Activated CD4-positive, alpha-beta T cell treated with anti-CD3 and anti-CD28 coated beads for 1 hour (primary cell): ENCODE results near the gene LDLRAP1.

Experiments
- DNase-seq: peaks from one replicate; pipeline ENCODE4 v3.0.0-alpha.2; 2020

Gene LDLRAP1

DNA sequence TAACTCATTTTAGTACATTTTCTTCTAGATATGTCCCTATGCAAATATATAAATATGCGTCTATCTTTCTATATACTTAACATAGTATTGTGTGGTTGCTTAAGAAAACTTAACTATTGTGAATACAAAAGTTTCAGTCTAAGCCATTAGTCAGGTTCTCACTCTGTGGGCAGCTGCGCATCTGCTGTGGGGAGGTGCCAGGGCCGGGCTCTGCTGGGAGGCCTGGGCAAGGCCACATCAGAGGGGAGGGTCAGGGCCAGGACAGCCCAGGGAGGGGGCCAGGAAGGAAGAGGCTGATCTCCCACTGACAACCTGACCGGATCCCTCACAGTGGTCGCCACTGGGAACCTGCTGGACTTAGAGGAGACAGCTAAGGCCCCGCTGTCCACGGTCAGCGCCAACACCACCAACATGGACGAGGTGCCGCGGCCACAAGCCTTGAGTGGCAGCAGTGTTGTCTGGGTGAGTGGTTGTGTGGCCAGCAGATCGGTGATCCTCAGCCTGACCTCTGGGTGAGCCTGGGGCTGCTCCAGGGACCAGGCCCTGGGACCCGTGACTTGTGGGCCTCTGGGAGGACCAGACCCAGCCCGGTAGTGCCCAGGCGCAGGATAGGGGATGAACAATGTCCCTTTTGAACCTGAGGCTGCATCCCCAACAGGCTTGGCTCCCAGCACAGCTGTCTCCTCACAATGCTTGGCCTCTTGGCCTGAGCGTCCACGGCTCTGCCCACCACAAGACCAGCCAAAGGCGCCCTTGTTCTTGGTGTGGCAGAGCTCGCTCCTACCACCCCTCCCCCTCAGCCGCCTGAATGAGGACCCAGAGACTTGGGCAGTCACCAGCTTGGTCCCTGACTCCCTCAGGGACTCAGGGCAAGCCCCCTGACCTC, 20.2 kb downstream of the LDLRAP1 start:
- DNase-seq, result no peak

DNA sequence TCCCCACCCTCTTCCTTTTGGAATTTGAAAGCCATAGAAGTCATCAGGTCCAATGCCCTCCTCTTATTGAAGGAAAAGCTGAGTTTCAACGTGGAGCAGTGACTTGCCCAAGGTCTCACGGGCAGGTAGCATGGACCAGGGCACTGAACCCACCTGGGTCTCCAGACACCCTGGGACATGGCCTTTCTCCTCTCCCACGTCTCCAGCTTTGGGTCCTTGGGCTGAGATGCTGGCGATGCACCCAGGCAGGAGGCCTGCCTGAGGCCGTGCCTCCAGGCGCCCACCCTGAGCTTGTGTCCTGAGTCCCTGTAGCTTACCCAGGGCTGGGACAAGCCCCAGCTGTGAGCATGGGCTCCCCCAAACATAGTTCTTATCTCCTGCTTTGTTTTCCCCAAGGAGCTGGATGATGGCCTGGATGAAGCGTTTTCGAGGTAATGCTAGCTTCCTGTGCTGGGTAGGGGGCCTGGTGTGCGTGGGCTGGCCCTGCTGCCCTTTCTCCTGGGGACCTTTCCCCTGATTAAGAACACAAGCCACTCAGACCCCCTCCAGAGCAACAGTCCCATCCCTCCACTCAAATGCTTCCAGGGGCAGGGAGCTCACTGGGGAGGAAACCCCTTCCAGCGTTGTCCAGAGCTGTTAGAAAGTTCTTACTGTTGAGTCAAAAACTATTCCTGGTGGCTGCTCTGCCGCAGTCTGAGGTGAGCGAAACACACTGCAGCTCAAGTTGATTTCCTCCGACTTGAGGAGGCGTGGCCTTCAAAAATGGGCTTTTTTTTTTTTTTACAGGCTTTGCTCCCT, 21.6 kb downstream of the LDLRAP1 start:
- no peak for DNase-seq

DNA sequence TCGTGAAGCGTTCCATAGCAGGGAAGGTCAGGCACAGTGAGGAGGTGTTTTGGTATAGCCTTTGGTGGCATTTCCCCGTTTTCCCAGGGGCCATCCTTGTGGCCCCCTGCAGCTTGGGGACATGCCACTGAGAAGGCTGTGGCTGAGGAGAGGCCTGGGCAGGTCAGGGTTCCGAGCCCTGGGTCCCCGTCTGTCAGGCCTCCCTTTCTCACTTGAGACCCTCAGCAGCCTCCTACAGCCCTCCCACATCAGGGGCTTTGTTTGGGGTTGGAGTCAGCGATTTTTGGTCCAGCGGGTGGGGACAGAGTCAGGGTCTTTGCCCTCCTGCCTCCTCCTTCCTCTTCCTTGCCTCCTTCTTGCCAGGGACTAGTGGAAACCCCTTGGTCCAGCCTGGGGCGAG, 22.2 kb downstream of the LDLRAP1 start:
- no peak for DNase-seq

DNA sequence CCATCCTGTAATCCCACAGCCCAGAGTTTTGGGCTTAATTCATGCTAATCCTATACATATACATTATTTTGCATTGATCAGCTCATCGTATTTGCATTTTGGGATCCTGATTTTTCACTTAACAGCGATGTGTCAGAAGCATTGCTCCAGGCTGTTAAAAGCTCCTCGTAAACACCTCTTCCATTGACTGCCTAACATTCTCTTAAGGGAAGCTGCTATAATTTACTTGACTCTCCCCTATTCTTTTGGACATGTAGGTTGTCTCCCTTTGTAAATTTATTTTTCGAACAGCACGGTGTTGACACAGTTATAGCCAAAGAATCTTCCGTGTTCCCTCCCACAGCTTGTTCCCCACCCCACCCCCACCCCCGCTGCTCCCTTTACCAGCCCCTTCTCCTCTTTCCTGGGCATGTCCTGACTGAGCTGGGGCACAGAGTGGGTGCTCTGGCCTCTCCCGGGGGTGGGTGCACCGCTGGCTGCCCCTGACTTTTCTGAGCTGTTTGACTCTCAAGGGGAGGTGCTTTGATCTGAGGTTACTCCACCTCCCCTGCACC, 22.8 kb downstream of the LDLRAP1 start:
- no peak for DNase-seq

DNA sequence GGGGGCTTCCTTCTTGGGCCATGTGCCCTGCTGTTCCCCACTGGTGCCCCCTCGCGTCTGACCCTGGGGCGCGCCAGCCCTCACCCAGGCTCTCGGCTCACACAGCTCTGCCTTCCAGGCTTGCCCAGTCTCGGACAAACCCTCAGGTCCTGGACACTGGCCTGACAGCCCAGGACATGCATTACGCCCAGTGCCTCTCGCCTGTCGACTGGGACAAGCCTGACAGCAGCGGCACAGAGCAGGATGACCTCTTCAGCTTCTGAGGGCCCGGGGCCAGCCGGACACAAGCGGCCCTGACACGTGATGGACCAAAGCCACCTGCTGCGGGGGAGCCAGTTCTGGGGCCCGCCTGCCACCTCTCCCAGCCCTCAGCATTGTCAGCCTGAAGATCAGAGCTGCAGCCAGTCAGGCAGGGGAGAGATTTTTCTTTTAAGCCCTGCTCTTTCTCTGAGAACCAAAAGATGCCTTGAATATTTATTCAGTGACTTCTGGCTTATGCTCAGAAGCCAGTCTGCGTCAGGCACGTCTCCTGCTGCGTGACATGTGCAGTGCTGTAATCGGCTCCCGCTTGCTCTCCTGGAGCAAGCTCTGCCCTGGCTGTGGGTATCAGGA, 23.4 kb downstream of the LDLRAP1 start:
- no peak for DNase-seq

DNA sequence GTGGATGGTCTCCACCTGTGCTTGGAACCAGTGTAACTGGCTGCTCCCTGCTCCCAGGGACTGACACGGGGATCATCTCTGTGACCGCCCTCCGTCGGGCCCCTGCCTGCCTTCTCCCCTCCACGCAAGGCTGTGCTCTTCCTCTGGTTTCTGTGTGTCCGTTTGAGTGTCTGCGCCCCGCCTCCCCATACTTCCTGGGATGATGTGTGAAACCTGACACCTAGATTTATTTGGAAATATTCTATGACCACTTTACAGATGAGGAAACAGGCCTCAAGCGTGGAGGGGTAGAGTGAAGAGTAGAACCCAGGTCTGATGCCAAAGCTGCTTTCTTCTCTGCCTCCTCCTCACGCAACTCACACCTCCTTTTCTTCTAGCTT, 24.3 kb downstream of the LDLRAP1 start:
- no peak for DNase-seq

DNA sequence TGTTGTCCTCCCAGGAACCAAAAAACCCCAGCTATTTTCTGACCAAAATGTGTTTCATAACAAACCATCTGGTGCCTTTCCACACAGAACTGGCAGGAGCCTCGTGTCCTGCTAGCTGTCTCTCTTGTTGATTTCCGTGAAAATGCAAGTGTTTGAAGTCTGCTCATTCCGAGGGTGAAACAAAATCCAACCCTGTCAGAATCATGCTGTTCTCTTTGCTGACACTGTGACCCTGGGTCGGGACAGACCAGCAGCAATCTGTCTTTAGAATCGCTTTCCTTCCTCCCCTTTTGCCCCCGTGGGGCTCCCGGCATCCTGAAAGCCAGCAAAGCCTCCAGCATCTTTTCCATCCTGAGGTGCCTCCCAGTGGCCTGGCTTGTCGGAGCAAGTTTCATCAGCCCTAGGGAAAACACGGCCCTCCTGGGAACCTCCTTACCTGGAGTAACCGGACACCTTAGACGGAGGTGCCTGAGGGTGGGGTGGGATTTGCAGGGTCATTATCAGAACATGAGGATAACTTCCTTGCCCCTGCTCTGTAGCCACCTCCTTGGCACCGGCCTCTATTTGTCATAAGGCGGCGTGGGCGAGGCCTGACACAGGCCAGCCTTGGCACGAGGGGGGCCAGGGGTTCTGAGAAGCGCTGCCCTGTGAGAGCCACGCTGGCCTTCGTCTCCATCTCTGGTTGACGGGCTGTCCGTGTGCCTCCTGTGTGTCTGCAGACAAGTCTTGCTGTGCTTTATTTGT, 24.9 kb downstream of the LDLRAP1 start:
- no peak for DNase-seq

DNA sequence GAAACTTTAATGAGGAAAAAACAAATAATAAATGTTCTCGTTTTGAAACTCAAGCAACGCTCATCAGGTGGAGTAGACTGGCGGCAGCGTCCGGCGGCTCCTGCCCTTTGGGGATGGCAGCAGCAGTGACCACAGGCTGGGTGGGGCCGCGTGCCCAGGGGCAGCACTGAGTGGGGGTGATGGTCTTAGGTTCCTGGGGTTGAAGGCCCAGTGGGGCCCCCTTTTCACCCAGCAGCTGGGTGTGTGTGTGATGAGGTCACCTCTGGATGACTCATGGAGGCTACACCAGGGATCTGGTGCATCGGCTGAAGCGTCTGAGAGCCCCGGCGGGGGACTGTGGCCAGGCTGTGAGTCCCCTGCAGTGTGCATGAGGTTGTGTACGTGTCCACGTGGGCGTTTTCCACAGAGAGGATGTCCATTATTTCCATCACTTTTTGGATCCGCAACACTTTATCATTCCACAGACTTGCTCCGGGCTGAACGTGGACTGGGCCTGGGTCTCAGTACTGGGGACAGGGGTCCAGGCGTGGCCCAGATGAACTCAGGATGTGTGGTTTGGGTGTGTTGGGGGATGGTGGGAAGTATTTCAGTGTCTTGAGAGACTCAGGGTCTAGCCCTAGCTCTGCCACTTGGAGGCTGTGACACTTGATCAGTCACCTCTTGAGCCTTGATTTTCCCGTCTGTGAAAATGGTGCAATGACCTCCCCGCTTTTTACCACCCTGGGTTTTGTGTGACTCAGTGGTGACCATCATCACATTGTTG, 25.6 kb downstream of the LDLRAP1 start:
- no peak for DNase-seq

DNA sequence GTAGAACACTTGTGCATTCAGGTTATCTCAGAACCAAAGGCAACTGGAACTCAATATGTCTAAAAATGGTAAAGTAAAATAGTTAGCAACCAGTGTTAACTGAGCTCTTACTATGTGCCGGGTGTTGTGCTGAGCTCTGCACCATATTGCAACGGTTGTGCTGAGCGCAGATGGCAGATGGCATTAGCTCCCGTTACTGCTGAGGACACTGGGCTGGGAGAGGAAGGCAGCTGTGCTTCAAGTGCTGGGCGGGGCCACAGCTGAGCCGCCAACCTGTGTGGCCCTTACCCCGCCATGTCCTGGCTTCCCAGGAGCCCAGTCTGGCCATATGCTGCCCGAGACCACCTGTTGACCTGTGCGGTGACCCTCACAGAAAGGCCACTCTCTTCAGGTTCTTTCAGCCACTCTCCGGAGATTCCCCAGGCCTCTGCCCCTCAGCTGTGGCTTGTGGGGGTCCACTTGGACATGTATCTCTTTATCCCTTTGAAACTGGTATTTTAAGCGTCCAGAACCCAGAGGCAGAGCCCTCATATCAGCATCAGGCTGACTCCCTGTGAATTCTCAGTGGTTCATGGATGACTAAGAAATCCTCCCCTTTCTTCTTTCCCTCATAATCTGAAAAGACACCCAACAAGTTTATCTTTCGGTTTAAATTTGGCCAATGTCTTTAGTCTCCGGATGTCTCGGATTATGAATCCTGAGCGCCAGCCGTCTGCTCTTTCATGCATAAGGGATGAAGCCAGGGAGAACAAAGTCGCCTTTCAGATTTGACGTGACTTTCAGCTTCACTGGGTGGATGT, 26.4 kb downstream of the LDLRAP1 start:
- DNase-seq, result no peak

DNA sequence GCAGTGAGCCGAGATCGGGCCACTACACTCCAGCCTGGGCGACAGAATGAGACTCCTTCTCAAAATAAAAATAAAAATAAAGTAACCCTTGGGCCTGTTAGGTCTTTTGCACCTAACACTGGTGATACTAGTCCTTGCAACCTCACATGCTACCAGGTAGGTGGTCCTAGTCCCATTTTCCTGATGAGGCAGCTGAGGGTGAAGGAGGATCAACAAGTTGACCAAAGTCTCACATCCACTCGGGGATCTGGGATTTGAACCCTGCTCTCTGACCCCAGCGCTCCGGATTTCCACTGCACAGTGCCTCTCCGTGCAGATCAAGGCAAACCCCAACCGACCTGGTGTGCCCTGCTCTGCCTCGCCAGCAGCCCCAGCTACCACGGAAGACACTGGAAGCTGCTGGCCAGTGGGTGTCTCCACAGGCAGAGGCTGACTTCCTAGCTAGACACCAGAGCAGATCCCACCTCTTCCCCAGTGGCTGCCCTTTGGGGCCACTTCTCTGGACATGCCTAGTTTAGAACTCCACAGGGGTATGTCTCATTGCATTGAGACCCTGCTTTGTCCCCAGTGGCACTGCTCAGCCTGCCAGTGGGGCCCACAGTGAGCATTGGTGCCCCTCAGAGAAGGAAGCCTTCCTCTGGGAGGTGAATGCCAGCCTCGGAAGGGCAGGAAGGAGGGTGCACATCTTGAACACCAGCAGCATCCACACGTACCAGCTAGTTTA, 27.6 kb downstream of the LDLRAP1 start:
- no peak for DNase-seq

DNA sequence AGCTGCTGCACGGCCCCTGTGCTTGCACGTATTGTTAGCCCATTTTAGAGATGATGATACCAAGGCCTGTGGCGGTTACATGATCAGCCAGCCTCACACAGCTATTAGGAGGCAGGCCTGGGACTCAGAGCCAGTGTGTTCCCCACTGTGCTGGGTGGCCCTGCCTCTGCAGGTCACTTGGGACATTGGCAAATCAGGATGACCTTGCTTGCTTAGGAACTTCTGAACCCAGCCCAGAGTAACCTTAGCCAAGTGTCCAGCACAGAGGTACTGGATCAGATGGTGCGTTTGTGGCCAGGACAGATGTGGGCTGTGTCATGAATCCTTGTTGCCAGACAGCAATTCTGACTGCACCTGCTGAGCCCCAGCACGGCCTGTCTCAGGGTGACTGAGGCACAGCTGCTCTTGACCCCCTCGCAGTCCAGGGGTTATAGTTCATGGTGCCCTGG, 28.1 kb downstream of the LDLRAP1 start:
- no peak for DNase-seq

DNA sequence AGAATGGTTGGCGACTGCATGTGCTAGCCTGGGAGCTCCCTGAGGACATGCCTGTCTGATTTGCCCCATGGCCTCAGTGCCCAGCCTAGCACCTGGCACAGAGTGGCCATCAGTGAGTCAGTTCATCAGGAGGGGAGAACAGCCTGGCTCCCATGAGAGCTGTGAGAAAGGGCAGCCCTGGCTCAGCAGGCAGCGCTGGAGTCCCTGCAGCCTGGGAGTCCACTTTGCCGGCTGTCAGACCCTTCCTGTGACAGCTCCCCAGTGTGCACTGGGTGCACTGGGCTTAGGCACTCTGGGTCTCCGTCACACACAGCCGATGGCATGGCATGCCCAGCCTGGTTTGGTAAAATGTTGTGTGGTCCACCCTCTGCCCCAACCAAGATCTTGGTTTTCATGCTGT, 28.7 kb downstream of the LDLRAP1 start:
- DNase-seq, result no peak

DNA sequence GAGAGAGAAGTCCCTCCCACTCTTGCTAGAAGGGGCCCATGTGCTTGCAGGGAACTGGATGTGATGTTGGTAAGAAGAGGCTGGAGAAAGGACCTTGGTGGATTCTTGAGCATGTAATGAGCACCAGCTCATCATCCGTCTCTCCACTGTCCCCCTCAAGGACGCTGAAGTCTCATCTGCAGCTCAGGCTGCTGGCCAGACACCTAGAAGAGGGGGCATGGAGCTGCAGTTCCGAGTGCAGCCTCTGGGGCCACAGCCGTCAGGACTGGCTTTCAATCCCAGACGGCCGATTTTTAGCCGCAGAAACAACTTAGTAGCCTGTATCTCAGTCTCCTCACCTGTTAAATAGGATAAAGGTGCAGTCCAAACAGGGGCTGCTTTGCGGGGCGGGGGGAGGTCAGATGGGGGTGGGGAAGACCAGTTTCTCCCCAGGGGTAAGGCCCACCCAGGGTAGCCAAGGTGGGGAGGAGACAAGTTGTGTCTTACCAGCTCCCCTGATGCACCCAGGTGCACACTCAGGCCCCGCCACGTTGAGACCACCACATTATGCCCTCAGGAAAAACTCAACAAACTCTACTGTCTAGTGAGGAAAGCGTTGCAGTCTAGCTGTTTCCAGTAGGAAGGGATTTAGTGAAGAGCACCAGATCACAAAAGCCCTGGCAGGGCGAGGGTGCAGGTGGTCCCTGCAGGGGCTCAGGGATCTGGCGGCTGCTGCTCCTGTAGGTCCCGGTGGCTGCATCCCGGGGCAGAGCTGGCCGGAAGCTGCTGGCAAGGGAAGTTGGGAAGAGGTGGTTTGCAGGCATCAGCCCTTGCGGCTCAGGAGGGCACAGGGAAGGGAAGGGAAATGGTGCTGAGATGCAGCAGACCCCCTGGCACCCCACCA, 29.5 kb downstream of the LDLRAP1 start:
- no peak for DNase-seq

DNA sequence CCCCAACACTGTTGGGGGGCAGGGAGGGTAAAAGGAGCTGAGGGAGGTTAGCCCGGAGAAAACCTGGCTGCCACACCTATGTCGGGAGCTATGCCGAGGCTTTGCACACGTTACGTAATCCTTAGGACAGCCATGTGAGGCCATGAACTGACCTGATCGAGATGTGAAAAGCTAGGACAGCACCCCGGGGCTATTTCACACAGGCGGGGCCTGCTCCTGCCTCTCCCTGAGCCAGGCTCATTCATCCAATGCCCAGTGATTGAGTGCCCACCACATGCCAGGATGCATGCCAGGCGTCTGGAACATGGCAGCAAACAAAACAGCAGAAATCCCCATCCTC, 30.2 kb downstream of the LDLRAP1 start:
- no peak for DNase-seq

DNA sequence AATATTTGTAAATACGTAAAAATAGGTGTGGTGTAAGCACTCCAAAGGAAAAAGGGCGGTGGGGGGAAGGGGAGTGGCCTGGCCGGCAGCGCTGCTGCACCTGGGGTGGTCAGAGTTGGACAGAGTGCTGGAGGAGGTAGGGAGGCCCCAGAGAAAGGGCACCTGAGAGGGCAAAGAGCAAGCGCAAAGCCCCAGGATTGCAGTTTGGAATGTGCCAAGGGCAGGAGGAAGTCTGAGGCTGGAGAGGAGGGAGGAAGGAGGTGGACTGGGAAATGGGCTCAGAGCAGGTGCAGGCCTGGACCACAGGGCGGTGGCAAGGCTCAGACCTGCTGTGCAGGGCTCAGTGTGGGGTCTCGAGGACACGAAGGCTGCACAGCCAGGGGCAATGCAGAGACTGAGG, 30.6 kb downstream of the LDLRAP1 start:
- no peak for DNase-seq

DNA sequence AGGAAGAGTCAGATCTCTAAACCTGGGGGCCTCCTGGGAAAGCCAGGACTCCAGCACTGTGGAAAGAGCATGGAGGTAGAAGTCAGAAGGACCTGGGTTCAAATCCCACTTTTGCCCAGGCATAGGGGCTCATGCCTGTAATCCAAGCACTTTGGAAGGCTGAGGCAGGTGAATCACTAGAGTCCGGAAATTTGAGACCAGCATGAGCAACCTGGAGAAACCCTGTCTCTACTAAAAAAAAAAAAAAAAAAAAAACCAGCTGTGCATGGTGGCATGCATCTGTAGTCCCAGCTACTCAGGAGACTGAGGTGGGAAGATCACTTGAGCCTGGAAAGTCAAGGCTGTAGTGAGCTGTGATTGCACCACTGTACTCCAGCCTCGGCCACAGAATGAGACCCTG, 31.8 kb downstream of the LDLRAP1 start:
- no peak for DNase-seq

DNA sequence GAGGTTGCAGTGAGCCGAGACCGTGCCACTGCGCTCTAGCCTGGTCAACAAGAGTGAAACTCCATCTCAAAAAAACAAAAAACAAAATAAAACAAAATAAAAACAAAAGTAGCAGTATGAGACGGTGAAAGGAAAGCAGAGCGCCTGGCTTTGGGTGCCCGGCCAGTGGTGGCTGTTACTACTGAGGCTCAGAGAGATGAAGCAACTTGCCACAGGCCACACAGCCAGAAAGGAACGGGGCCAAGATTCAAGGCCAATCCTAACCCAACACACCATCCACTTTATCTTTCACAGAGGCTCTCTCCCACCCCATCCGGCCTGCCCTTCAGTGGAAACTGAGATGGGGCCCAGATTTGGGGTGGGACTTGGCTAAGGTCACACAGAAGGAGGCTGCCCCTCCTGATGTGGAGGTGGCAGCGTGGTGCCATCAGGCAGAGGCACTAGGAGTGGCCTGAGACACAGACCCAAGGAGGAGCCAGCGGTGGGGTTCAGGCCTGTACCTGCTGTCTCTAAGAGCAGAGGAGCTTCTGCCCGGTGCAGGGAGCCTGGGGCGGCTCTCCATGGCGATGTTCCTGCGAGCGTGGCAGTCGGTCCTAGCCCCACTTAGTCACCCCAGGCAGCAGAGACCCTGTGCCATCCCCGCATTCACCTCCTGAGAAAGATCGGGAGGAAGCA, 33.2 kb downstream of the LDLRAP1 start:
- DNase-seq, result no peak

DNA sequence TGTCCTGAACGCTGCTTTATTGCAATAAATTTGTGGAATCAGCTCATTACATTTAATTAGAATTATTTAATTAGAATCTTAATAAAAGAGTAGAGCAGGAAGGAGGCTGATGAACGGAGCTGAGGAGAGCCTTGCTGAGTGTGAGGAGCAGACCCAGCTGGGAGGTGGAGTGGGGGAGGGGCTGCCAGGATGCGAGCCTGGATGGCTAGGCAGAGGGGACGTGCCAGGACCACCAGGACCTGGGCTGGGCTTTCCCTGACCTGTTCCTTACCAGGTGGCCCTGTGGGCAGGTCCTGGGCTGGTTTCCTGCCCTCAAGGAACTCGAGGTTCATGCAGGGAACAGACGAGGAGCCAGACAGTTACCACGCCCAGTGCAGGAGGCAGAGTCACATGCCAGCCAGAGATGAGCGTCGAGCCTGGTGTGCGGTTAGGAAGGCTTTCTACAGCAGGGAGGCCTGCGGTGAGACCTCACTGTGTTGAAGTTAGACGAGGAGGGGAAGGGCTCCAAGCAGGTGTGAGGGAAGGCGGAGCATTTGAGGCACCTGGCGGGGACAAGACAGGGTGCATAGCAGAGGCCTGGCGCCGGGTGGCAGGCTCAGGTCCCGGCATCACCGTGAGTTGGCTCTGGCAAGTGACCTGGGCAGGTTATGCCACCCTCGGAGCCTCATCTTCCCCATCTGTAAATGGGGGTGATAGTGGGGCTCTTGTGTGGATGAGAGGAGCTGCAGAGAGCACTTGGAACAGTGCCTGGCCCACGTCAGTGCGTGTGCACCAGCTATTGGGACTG, 33.9 kb downstream of the LDLRAP1 start:
- no peak for DNase-seq
